ENCODE data around the gene TEP1.

- TF ChIP-seq CTCF (conservative IDR thresholded peaks at IDR 0.05 in 1 of 2, IDR thresholded peaks at IDR 0.05 in 1 of 2; ENCODE audit: low read depth in 1 of 2, low read length in 2 of 2) (no peak), EZH2 (IDR thresholded peaks at IDR 0.05; ENCODE audit: low read length, missing control alignments) (no peak)
These were observed 21.6 kb upstream of the TEP1 start for GRCh38 chr14:20434701-20435581.
